ENCODE results near the gene KRTAP20-2. TPM values are rescaled to one million over a fixed set of nuclear protein-coding genes. Genes with fewer than 3 reads are reported as not detected.

KRTAP20-2 gene
- total and polyA plus RNA-seq, 2 of the 8 experiments (the other 6 are each of a cell fraction or from before 2014, with no cell fraction given): not detected

DNA sequence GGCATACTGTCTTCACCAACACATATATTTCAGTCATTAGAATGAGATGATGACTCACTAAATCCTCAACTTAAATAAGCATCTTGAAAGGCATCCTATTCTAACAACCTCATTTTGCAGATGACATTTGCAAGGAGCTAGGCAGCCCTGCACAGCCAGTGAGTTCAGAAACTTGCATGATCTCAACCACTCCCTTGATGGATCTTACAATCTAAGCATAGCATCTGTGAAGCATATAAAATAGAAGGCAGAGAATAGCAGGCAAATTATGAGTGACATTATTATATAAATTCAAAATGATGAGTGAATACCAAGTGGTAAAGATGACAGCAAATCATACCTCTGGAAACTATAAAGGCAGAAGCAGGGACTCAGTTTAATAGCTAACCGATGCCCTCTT, 39.3 kb downstream of the KRTAP20-2 start (continued):
- TF ChIP-seq, protein P1, sequence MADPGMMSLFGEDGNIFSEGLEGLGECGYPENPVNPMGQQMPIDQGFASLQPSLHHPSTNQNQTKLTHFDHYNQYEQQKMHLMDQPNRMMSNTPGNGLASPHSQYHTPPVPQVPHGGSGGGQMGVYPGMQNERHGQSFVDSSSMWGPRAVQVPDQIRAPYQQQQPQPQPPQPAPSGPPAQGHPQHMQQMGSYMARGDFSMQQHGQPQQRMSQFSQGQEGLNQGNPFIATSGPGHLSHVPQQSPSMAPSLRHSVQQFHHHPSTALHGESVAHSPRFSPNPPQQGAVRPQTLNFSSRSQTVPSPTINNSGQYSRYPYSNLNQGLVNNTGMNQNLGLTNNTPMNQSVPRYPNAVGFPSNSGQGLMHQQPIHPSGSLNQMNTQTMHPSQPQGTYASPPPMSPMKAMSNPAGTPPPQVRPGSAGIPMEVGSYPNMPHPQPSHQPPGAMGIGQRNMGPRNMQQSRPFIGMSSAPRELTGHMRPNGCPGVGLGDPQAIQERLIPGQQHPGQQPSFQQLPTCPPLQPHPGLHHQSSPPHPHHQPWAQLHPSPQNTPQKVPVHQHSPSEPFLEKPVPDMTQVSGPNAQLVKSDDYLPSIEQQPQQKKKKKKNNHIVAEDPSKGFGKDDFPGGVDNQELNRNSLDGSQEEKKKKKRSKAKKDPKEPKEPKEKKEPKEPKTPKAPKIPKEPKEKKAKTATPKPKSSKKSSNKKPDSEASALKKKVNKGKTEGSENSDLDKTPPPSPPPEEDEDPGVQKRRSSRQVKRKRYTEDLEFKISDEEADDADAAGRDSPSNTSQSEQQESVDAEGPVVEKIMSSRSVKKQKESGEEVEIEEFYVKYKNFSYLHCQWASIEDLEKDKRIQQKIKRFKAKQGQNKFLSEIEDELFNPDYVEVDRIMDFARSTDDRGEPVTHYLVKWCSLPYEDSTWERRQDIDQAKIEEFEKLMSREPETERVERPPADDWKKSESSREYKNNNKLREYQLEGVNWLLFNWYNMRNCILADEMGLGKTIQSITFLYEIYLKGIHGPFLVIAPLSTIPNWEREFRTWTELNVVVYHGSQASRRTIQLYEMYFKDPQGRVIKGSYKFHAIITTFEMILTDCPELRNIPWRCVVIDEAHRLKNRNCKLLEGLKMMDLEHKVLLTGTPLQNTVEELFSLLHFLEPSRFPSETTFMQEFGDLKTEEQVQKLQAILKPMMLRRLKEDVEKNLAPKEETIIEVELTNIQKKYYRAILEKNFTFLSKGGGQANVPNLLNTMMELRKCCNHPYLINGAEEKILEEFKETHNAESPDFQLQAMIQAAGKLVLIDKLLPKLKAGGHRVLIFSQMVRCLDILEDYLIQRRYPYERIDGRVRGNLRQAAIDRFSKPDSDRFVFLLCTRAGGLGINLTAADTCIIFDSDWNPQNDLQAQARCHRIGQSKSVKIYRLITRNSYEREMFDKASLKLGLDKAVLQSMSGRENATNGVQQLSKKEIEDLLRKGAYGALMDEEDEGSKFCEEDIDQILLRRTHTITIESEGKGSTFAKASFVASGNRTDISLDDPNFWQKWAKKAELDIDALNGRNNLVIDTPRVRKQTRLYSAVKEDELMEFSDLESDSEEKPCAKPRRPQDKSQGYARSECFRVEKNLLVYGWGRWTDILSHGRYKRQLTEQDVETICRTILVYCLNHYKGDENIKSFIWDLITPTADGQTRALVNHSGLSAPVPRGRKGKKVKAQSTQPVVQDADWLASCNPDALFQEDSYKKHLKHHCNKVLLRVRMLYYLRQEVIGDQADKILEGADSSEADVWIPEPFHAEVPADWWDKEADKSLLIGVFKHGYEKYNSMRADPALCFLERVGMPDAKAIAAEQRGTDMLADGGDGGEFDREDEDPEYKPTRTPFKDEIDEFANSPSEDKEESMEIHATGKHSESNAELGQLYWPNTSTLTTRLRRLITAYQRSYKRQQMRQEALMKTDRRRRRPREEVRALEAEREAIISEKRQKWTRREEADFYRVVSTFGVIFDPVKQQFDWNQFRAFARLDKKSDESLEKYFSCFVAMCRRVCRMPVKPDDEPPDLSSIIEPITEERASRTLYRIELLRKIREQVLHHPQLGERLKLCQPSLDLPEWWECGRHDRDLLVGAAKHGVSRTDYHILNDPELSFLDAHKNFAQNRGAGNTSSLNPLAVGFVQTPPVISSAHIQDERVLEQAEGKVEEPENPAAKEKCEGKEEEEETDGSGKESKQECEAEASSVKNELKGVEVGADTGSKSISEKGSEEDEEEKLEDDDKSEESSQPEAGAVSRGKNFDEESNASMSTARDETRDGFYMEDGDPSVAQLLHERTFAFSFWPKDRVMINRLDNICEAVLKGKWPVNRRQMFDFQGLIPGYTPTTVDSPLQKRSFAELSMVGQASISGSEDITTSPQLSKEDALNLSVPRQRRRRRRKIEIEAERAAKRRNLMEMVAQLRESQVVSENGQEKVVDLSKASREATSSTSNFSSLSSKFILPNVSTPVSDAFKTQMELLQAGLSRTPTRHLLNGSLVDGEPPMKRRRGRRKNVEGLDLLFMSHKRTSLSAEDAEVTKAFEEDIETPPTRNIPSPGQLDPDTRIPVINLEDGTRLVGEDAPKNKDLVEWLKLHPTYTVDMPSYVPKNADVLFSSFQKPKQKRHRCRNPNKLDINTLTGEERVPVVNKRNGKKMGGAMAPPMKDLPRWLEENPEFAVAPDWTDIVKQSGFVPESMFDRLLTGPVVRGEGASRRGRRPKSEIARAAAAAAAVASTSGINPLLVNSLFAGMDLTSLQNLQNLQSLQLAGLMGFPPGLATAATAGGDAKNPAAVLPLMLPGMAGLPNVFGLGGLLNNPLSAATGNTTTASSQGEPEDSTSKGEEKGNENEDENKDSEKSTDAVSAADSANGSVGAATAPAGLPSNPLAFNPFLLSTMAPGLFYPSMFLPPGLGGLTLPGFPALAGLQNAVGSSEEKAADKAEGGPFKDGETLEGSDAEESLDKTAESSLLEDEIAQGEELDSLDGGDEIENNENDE (IDR thresholded peaks at IDR 0.05; ENCODE audit: insufficient replicate concordance, low read length): no peak
- no peak for TF ChIP-seq GABPA (IDR thresholded peaks at IDR 0.05; ENCODE audit: borderline replicate concordance, insufficient read depth, low read length)
